HL-60 (cell line): Measurements from ENCODE around the gene ARHGAP10.

Experiments
- DNase-seq, 2 experiments: peaks; one replicate each; pipeline ENCODE4 v3.0.0-alpha.2; 2010 to 2020; ENCODE audit warnings: low read depth in 1 of 2, low spot score in 1 of 2
- H3K27ac ChIP-seq: fragments of 250-450 bp; sonication (Bioruptor Pico); replicated peaks from 2 replicates; pipeline ENCODE4 v1.5.1; 2020; ENCODE audit warnings: mild to moderate bottlenecking, moderate library complexity
- H3K27me3 ChIP-seq: fragments of 250-450 bp; sonication (Bioruptor Pico); 2 replicates; pipeline ENCODE4 v1.5.1; 2021; ENCODE audit warnings: mild to moderate bottlenecking, moderate library complexity; ENCODE audit not compliant: insufficient read depth, poor library complexity, severe bottlenecking
- H3K4me3 ChIP-seq: replicated peaks from 2 replicates; pipeline ENCODE4 v1.5.1; 2011; ENCODE audit warnings: mild to moderate bottlenecking, control low read depth, low read length; ENCODE audit not compliant: insufficient read depth
- CTCF ChIP-seq: IDR thresholded peaks from one replicate; pipeline ENCODE4 v1.5.1; 2011; ENCODE audit warnings: low read length, control low read depth, inconsistent platforms; ENCODE audit not compliant: insufficient read depth
- GABPA ChIP-seq: IDR thresholded peaks from 2 replicates; pipeline ENCODE4 v1.6.1; 2012; ENCODE audit warnings: low read depth
- POLR2AphosphoS5 ChIP-seq: IDR thresholded peaks from 2 replicates; pipeline ENCODE4 v1.6.1; 2012; ENCODE audit warnings: low read depth
- REST ChIP-seq: IDR thresholded peaks from 2 replicates; pipeline ENCODE4 v1.6.1; 2012; ENCODE audit warnings: low read depth; ENCODE audit not compliant: insufficient replicate concordance
- SPI1 ChIP-seq: IDR thresholded peaks from 2 replicates; pipeline ENCODE4 v1.6.1; 2012; ENCODE audit warnings: low read depth, mild to moderate bottlenecking, borderline replicate concordance

Gene ARHGAP10

GRCh38 chr4:147813973-147814372 lies 82.1 kb downstream of the ARHGAP10 start:
- H3K27ac ChIP-seq, result no peak overlapping the region
- no peaks in the 10 kb centered on the region for H3K27me3 ChIP-seq
- no peak for DNase-seq
- TF ChIP-seq POLR2AphosphoS5 (no peak), REST (no peak), SPI1 (no peak), CTCF (no peak), GABPA (no peak)
- H3K4me3 ChIP-seq, result no peak overlapping the region

- no peaks in the 10 kb centered on the region for H3K27me3 ChIP-seq
- DNase-seq, result no peak
- no peak overlapping the region for H3K4me3 ChIP-seq
- no peak overlapping the region for H3K27ac ChIP-seq
- TF ChIP-seq SPI1, result no peak
- TF ChIP-seq CTCF, result no peak
- no peak for TF ChIP-seq REST
- no peak for TF ChIP-seq POLR2AphosphoS5
- TF ChIP-seq GABPA, result no peak
Measured at GRCh38 chr4:147814376-147814775, 82.5 kb downstream of the ARHGAP10 start.

- Histone ChIP-seq H3K27ac (no peak overlapping the region), H3K27me3 (no peaks in the 10 kb centered on the region), H3K4me3 (no peak overlapping the region)
- DNase-seq, result no peak
- no peak for TF ChIP-seq SPI1
- TF ChIP-seq POLR2AphosphoS5, result no peak
- TF ChIP-seq GABPA, result no peak
- TF ChIP-seq REST, result no peak
- TF ChIP-seq CTCF, result no peak
Measured at GRCh38 chr4:147815741-147816140, 83.9 kb downstream of the ARHGAP10 start.
